Upper lobe of left lung (tissue), 4 donors: ENCODE data around the gene HS6ST1.

ENCODE experiments used
- EP300 ChIP-seq, 4 donors: sonication (generic); formaldehyde crosslinking; IDR thresholded peaks; one replicate each; pipeline ENCODE4 v1.5.1; 2017; ENCODE audit warnings: antibody characterized with exemption in 4 of 4, control low read depth in 2 of 4
- POLR2A ChIP-seq, 4 donors: fragments of 450-650 bp; IDR thresholded peaks; one replicate each; pipeline ENCODE4 v1.5.1; 2016 to 2017; ENCODE audit warnings: antibody characterized with exemption in 4 of 4, mild to moderate bottlenecking in 2 of 4
- POLR2AphosphoS5 ChIP-seq, 2 donors: sonication (generic); formaldehyde crosslinking; IDR thresholded peaks; one replicate each; pipeline ENCODE4 v1.5.1; 2017; ENCODE audit warnings: antibody characterized with exemption in 2 of 2
- TF ChIP-seq, protein P1 (sequence below), 6 experiments: fragments of 450-650 bp in 4 of 6; fragments of 200-600 bp in 2 of 6; sonication (generic) in 2 of 6; IDR thresholded peaks; one replicate each; pipeline ENCODE4 v1.5.1; 2016 to 2019; ENCODE audit warnings: antibody characterized with exemption in 6 of 6

GRCh38 chr2:128315122-128315828, 3.4 kb downstream of the HS6ST1 start:
- TF ChIP-seq POLR2A (IDR thresholded peaks at IDR 0.05) (no peak), EP300 (IDR thresholded peaks at IDR 0.05) (no peak), POLR2AphosphoS5 (IDR thresholded peaks at IDR 0.05) (no peak)
- TF ChIP-seq, protein P1, sequence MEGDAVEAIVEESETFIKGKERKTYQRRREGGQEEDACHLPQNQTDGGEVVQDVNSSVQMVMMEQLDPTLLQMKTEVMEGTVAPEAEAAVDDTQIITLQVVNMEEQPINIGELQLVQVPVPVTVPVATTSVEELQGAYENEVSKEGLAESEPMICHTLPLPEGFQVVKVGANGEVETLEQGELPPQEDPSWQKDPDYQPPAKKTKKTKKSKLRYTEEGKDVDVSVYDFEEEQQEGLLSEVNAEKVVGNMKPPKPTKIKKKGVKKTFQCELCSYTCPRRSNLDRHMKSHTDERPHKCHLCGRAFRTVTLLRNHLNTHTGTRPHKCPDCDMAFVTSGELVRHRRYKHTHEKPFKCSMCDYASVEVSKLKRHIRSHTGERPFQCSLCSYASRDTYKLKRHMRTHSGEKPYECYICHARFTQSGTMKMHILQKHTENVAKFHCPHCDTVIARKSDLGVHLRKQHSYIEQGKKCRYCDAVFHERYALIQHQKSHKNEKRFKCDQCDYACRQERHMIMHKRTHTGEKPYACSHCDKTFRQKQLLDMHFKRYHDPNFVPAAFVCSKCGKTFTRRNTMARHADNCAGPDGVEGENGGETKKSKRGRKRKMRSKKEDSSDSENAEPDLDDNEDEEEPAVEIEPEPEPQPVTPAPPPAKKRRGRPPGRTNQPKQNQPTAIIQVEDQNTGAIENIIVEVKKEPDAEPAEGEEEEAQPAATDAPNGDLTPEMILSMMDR (IDR thresholded peaks at IDR 0.05): no peak
